Stimulated activated naive CD4-positive, alpha-beta T cell (primary cell): ENCODE results near the gene PBXIP1.
A peak's percentile ranks its signal among the peaks of the same experiment; 100 is the strongest.
"Not testable (repeated sequence)": the region's sequence is repeated elsewhere in the genome, so short reads cannot be mapped to it uniquely, and the experiment has no call there.

ENCODE experiments used
- DNase-seq, 6 experiments: peaks; one replicate each; lab custom pipeline; 2025; lab: John Stamatoyannopoulos, UW

Gene PBXIP1

GRCh38 chr1:154994269-154994587, 38.3 kb upstream of the PBXIP1 start:
- DNase-seq = no peak

- no peak for DNase-seq
Measured at GRCh38 chr1:154993572-154994268, 37.8 kb upstream of the PBXIP1 start, which contains the start of gene LENEP. TSS of gene LENEP (plus strand) at chr1:154993586. CDS start at chr1:154993608, 22 bp downstream.

DNA sequence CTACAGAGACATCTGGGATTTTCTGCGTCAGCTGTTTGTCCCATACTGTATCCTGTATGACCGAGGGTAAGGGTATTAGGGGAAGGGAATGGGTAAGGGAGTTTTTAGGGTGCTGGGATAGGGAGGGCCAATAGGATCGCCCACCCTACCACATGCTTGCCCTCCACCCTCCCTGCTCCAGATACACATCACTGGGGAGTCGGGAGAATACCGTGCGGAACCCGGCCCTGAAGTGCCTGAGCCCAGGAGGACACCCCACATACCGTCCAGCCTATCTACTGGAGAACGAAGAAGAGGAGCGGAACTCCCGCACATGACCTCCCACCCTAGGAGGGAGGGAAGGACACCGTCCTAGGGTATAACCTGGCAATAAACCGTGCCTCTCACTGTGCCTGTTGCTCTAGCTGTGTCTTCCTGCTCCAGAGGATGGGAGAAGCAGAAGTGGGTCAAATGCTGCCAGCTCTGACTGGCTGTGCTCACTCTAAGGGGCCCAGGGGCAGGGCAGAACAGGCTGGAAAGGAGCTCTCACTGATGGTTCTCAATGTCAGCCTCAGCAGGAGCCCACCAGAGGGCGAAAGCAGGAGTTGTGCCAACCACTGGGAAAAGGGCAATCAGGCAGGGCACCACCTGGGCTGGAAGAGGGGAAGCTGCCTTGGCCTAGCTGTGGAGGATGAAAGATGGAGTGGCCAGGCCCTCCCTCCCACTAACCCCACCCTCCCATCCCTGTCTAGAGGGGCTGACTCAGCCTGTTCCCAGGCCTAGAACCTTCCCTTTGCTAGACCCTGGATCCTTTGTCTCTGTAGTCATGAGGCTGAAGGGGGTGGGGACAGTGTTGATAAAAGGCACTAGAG, 37.0 kb upstream of the PBXIP1 start:
- no peak for DNase-seq

DNA sequence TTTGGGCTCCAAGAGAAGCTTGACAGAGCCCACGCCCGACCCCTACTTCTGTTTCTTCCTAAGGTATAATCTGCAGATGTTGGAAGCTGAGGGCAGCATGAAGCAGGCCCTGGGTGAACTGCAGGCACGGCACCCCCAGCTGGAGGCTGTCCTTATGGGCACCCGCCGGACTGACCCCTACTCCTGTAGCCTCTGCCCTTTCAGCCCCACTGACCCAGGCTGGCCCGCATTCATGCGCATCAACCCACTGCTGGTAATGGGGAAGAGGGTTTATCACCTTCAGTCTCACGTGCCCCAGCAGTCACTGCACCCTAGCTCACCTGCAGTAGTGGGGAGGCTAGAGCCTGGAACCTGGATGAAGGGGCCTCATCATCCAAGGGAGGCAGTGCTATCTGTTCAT, 34.4 kb upstream of the PBXIP1 start:
- DNase-seq = no peak

DNA sequence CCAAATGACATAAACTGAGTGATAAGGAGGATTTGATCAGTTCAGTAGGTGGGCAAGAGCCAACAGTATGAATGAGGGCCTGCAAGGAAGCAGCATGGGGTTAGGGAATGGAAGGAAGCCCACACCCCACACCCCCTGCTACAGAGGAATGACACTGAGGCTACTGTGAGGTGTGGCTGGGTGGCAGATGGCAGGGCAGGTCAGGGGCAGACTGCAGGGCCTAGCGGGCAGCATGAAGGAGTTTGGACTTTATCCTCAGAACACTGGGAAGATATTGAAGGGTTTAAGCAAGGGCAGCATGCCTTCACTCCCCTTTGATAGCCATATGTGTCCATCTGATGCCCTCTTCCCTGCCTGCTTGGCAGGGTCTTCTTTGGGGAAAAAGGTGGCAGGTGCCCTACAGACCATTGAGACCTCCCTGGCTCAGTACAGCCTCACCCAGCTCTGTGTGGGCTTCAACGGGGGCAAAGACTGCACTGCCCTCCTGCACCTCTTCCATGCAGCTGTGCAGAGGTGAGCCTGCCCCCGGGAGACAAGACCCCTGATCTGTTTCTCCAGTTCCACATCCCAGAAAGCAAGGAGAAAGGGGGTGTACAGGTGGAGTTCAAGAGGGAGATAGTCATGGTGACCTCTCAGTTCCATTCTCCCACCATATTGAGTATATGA, 33.4 kb upstream of the PBXIP1 start:
- no peak for DNase-seq

DNA sequence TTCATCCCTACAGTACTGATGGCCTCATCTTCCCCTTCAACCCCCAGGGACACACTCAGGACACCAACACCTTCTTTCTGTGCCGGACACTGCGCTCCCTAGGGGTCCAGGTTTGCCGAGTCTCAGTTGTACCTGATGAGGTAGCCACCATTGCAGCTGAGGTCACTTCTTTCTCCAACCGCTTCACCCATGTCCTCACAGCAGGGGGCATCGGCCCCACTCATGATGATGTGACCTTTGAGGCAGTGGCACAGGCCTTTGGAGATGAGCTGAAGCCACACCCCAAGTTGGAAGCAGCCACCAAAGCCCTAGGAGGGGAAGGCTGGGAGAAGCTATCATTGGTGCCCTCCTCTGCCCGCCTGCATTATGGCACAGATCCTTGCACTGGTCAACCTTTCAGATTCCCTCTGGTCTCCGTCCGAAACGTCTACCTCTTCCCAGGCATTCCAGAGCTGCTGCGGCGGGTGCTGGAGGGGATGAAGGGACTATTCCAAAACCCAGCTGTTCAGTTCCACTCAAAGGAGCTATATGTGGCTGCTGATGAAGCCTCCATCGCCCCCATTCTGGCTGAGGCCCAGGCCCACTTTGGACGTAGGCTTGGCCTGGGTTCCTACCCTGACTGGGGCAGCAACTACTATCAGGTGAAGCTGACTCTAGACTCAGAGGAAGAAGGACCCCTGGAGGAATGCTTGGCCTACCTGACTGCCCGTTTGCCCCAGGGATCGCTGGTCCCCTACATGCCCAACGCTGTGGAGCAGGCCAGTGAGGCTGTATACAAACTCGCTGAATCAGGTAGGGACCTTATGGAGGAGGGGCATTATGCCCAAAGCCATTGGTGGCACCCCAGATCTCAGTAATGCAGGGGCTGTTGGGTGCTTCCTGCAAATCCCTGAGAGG, 32.4 kb upstream of the PBXIP1 start:
- peak in 1 of 6 experiments; percentile 3 for DNase-seq

- no peak for DNase-seq
Measured at GRCh38 chr1:154987326-154987725, 31.4 kb upstream of the PBXIP1 start.

- DNase-seq = not testable (repeated sequence)
Measured at GRCh38 chr1:154986736-154987135, 30.8 kb upstream of the PBXIP1 start.

- no peak for DNase-seq
Measured at GRCh38 chr1:154983776-154984466, 28.0 kb upstream of the PBXIP1 start.

- peak; percentile 84 to 96 (median 94) for DNase-seq
Measured at GRCh38 chr1:154982897-154983648, 27.2 kb upstream of the PBXIP1 start, which contains the start of gene FLAD1. TSS of gene FLAD1 (plus strand) at chr1:154983344. CDS start at chr1:154983695, 351 bp downstream.

GRCh38 chr1:154982341-154982740, 26.4 kb upstream of the PBXIP1 start:
- no peak for DNase-seq

DNA sequence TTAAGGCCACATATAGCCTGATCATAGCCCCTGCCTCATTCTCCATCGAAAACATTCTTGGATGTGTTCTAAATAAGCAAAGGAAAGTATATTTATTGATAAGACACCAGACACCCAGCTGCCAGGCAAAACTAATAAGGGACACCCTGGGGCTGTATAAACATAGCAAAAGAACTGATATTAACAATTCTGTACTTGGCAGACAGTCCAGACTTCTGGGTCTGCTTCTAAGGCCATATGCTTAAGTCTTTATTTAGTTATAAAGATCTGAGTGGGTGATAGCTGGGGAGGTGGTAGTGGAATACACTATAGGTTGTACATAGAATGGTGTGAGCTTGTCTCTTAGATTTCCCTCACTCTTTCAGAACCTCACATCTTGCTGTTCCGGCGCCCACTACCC, 22.5 kb upstream of the PBXIP1 start:
- no peak for DNase-seq

DNA sequence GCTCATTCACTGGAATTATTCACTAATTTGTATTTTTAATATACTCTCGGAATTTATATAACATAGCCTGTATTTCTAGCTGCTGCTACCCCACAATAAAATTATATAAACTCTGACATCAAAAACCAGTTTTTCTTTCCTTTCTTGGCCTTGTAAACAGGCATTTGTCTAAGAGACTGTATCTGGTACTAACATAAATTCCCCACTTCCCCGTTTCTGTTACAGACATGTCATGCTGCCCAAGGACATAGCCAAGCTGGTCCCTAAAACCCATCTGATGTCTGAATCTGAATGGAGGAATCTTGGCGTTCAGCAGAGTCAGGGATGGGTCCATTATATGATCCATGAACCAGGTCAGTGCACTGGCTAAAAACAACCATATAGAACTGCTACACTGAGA, 21.9 kb upstream of the PBXIP1 start:
- DNase-seq = not testable (repeated sequence)

GRCh38 chr1:154975409-154976059, 19.6 kb upstream of the PBXIP1 start:
- DNase-seq = peak in 4 of 6 experiments; percentile 40 to 54 (median 41)

DNA sequence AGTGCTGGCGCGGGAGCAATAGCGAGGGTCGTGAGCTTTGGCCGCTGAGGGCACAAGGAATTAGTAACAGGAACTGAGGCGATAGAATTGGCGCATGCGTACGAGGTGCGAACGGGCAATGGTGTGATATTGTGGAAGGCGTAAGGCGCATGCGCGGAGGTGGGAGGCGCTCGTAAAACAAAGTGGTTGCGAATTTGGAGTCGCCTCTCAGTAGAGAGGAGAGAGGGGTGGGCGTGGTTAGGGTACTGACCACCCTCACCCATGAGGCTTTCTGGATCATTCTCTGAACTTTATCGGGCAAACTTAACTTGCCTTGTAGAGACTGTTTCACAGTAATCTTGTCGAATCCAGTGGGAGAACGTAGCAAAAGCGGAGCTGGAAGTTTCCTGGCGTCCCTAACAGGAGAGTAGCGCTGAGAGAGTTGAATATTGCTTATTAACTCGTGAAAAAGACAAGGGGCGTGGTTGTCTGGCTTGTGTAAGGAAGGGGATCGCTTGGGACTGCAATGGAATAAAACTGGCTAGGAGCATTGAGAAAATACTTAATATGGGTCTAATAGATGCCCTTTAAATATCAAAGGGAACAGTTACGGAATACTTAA, 19.0 kb upstream of the PBXIP1 start:
- DNase-seq = peak; percentile 92 to 100 (median 98)

DNA sequence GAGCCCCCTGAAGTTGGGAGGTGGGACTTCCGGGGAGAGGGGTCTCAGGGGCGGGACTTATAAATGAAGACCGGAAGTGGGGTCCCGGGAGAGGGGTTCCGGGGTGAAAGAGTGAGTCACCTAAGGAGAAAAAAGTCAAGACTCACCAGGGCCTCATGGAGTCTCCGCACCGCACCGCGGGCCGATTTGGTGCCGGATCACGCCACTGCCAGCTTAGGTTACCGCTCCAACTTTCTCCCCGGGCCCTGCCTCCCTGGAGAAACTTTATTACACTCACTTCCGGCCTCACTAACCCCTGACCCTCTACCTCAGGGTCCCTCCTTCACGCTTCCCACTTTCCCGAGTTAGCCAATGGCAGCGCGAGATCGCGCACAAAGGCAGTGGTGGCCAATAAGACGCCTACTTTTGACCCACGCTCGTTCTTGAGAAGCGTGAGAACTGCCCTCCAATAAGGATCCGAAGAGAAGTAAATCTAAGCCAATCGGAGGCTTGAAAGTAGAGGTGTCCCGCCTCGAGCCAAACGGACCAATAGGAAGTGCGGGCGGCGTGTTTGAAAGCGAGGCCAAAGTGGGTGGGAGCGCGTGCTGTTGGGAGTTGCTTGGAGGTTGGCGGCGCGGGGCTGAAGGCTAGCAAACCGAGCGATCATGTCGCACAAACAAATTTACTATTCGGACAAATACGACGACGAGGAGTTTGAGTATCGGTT, 18.4 kb upstream of the PBXIP1 start, which contains the start of gene CKS1B:
TSS of gene CKS1B (plus strand) at position 580 of the 706 bp plus-strand sequence. CDS start at position 645, 65 bp downstream.
- peak; percentile 97 to 100 (median 98) for DNase-seq

- peak; percentile 66 to 92 (median 80) for DNase-seq
Measured at GRCh38 chr1:154973344-154974101, 17.6 kb upstream of the PBXIP1 start.
